PFSK-1 (cell line): ENCODE results near the gene JDP2.

Experiments
- FOXP2 ChIP-seq: optimal IDR thresholded peaks from 2 replicates; pipeline ENCODE3; 2011; ENCODE audit warnings: borderline replicate concordance, control low read depth, inconsistent platforms; ENCODE audit not compliant: insufficient read depth; ENCODE audit errors: extremely low read length, extremely low read depth
- POLR2AphosphoS5 ChIP-seq: IDR thresholded peaks from 2 replicates; pipeline ENCODE4 v1.6.1; 2012; ENCODE audit warnings: low read depth, mild to moderate bottlenecking, control low read depth, low read length, moderate library complexity
- SIN3A ChIP-seq: IDR thresholded peaks from 2 replicates; pipeline ENCODE4 v1.6.1; 2012; ENCODE audit warnings: mild to moderate bottlenecking, low read length, moderate library complexity, borderline replicate concordance; ENCODE audit not compliant: insufficient read depth
- TAF1 ChIP-seq: IDR thresholded peaks from 2 replicates; pipeline ENCODE4 v1.6.1; 2012; ENCODE audit warnings: low read length, control low read depth, borderline replicate concordance; ENCODE audit not compliant: insufficient read depth
- TF ChIP-seq, protein P1 (sequence below), 2 experiments: IDR thresholded peaks; 2 replicates each; pipeline versions ENCODE4 v1.6.1 to v1.8.0; 2011 to 2012; ENCODE audit warnings: low read depth in 2 of 2, low read length in 2 of 2, control low read depth in 1 of 2, inconsistent platforms in 1 of 2, mild to moderate bottlenecking in 1 of 2, moderate library complexity in 1 of 2; ENCODE audit not compliant: insufficient read depth in 1 of 2

DNA sequence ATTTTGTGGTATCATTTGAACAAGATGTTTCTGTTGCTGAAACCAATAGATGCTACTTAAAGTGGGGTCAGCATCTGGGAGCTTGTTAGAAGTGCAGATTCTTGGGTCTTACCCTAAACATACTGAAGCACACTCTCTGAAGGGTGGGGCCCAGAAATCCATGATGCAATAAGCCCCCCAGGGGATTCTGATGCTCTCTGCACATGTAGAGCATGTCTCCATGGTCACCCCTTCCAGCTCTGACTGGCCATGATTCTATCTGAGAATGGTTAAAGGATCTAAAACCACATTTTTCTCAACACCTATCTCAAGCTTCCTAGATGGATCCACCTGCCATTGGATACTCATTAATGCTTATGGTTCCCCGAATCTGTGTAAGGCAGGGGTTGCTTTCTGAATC lies 20.4 kb downstream of the JDP2 start:
- TF ChIP-seq POLR2AphosphoS5, result no peak
- TF ChIP-seq, protein P1, sequence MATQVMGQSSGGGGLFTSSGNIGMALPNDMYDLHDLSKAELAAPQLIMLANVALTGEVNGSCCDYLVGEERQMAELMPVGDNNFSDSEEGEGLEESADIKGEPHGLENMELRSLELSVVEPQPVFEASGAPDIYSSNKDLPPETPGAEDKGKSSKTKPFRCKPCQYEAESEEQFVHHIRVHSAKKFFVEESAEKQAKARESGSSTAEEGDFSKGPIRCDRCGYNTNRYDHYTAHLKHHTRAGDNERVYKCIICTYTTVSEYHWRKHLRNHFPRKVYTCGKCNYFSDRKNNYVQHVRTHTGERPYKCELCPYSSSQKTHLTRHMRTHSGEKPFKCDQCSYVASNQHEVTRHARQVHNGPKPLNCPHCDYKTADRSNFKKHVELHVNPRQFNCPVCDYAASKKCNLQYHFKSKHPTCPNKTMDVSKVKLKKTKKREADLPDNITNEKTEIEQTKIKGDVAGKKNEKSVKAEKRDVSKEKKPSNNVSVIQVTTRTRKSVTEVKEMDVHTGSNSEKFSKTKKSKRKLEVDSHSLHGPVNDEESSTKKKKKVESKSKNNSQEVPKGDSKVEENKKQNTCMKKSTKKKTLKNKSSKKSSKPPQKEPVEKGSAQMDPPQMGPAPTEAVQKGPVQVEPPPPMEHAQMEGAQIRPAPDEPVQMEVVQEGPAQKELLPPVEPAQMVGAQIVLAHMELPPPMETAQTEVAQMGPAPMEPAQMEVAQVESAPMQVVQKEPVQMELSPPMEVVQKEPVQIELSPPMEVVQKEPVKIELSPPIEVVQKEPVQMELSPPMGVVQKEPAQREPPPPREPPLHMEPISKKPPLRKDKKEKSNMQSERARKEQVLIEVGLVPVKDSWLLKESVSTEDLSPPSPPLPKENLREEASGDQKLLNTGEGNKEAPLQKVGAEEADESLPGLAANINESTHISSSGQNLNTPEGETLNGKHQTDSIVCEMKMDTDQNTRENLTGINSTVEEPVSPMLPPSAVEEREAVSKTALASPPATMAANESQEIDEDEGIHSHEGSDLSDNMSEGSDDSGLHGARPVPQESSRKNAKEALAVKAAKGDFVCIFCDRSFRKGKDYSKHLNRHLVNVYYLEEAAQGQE (IDR thresholded peaks at IDR 0.05; ENCODE audit: insufficient read depth in 1 of 2, low read depth in 2 of 2, low read length in 2 of 2), result no peak
- TF ChIP-seq SIN3A, result no peak
- no peak for TF ChIP-seq FOXP2
- no peak for TF ChIP-seq TAF1
